Upper lobe of right lung (tissue), 1 donor: ENCODE results near the gene MICOS13. TPM values are rescaled to one million over a fixed set of nuclear protein-coding genes. Genes with fewer than 3 reads are reported as not detected.

Experiments used
- ATAC-seq: fragments of 200-7000 bp; cut with Tn5 transposase; one replicate; pipeline ENCODE4 v1.9.1; 2020; ENCODE audit warnings: mild to moderate bottlenecking, moderate library complexity
- DNase-seq: peaks from one replicate; pipeline ENCODE4 v3.0.0-alpha.2; 2020
- H3K27ac ChIP-seq: fragments of 200-600 bp; one replicate; pipeline ENCODE4 v1.8.0; 2022
- H3K27me3 ChIP-seq: fragments of 200-600 bp; one replicate; pipeline ENCODE4 v1.8.0; 2022; ENCODE audit warnings: mild to moderate bottlenecking
- H3K36me3 ChIP-seq: fragments of 200-600 bp; one replicate; pipeline ENCODE4 v1.8.0; 2022
- H3K4me1 ChIP-seq: fragments of 200-600 bp; one replicate; pipeline ENCODE4 v1.8.0; 2022
- H3K4me3 ChIP-seq: fragments of 200-600 bp; one replicate; pipeline ENCODE4 v1.8.0; 2022; ENCODE audit warnings: mild to moderate bottlenecking
- H3K9me3 ChIP-seq: fragments of 200-600 bp; one replicate; pipeline ENCODE4 v1.8.0; 2022
- intact Hi-C: fragments of 100-400 bp; cut with DNase I; formaldehyde crosslinking; loops from one replicate; pipeline ENCODE4 v1.11.0; 2022
- total RNA-seq: library from RNA; stranded (reverse); fragmentation: NEBNext Ultra II Directional; extraction: Animal tissue kit (Norgen Biotek cat#: 25700); gene quantifications from one replicate; pipeline ENCODE4 v1.2.1, GENCODE V29; 2021
- TF ChIP-seq, protein P1 (sequence below): fragments of 200-600 bp; IDR thresholded peaks from one replicate; pipeline ENCODE4 v1.8.0; 2022; ENCODE audit warnings: antibody characterized with exemption
- donor health status: DM: no; HTN: yes; CAD: no; lungs with severe emphysema.

Gene MICOS13
- total RNA-seq, 1 donor from 2014 or later: 48.3 TPM

DNA sequence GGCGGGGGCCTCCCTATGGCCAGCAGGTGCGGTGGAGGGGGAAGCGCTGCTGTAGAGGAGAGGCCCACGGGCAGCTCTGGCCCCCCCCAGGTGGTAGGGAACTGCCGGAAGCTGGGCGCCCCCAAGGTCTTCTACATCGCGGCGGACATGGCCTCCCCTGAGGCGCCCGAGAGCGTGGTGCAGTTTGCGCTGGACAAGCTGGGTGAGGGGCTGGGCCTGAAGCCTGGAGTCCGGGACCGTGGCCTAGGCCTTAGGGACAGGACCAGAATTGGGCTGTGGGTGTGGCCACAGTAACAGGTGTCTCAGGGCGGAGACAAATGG, 6.0 kb upstream of the MICOS13 start:
- H3K4me1 ChIP-seq: peaks cover 4% of the 10 kb centered on the region
- H3K27me3 ChIP-seq: no peaks in the 10 kb centered on the region
- ATAC-seq (no peak), DNase-seq (no peak)
- no peaks in the 10 kb centered on the region for H3K9me3 ChIP-seq
- H3K36me3 ChIP-seq: no peaks in the 10 kb centered on the region
- TF ChIP-seq, protein P1, sequence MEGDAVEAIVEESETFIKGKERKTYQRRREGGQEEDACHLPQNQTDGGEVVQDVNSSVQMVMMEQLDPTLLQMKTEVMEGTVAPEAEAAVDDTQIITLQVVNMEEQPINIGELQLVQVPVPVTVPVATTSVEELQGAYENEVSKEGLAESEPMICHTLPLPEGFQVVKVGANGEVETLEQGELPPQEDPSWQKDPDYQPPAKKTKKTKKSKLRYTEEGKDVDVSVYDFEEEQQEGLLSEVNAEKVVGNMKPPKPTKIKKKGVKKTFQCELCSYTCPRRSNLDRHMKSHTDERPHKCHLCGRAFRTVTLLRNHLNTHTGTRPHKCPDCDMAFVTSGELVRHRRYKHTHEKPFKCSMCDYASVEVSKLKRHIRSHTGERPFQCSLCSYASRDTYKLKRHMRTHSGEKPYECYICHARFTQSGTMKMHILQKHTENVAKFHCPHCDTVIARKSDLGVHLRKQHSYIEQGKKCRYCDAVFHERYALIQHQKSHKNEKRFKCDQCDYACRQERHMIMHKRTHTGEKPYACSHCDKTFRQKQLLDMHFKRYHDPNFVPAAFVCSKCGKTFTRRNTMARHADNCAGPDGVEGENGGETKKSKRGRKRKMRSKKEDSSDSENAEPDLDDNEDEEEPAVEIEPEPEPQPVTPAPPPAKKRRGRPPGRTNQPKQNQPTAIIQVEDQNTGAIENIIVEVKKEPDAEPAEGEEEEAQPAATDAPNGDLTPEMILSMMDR: no peak
- intact Hi-C loops: no loop called here
- H3K4me3 ChIP-seq: peak overlapping the region; percentile 65
- peak overlapping the region; percentile 70 for H3K27ac ChIP-seq

DNA sequence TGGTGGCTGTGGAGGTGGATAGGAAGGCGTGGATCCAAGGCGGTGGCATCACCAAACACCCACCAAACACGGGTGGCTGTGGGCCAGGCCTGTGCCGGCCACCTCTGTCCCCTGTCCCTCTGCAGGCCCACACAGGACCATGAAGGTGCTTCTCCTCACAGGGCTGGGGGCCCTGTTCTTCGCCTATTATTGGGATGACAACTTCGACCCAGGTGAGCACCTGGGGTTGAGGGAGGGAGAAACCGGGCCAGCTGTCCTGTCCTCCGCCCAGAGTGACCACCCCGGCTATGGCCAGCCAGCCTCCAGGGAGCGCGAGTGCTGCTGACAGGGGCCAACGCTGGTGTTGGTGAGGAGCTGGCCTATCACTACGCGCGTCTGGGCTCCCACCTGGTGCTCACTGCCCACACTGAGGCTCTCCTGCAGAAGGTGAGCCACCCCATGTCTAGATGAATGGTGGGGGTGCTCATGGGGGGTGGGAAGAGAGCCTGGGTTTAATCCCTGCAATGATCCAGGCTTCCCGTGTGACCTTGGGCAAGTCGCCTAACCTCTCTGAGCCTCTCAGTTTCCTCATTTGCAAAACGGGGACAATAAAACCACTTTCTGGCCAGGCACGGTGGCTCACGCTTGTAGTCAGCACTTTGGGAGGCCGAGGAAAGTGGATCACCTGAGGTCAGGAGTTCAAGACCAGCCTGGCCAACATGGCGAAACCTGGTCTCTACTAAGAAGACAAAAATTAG, 4.5 kb upstream of the MICOS13 start:
- intact Hi-C loops: no loop called here
- Histone ChIP-seq H3K4me3 (no peak overlapping the region), H3K36me3 (no peaks in the 10 kb centered on the region), H3K27ac (no peak overlapping the region), H3K4me1 (peaks cover 8% of the 10 kb centered on the region), H3K9me3 (no peaks in the 10 kb centered on the region), H3K27me3 (no peaks in the 10 kb centered on the region)
- ATAC-seq (no peak), DNase-seq (no peak)
- TF ChIP-seq, protein P1: no peak

DNA sequence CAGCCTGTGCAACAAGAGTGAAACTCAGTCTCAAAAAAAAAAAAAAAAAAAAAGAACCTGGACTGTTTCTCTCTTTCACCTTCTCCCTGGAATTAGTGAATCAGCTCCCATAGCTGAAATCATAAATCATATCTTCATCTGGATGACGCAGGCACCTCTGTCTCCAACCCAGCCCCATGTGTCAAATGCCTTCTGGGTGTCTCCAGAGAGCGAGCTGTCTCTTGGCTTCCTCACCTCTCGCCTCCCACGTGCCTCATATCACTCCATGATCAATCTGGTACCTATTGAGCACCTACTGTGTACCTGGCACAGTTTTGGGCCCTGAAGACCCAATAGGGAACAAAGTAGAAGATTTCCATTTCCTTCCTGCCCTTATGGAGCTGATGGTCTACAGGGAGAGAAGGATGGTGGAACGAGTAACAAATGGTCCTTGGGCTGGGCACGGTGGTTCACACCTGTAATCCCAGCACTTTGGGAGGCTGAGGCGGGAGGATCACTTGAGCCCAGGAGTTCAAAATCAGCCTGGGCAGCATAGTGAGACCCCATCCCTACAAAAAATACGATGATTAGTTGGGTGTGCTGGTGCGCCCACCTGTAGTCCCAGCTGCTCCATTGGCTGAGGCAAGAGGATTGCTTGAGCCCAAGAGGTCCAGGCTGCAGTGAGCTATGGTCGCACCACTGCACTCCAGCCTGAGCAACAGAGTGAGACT, 3.0 kb upstream of the MICOS13 start:
- DNase-seq (no peak), ATAC-seq (no peak)
- no peaks in the 10 kb centered on the region for H3K9me3 ChIP-seq
- no peaks in the 10 kb centered on the region for H3K36me3 ChIP-seq
- intact Hi-C loops: no loop called here
- TF ChIP-seq, protein P1: no peak
- H3K27ac ChIP-seq: no peak overlapping the region
- peaks cover 16% of the 10 kb centered on the region for H3K4me1 ChIP-seq
- no peaks in the 10 kb centered on the region for H3K27me3 ChIP-seq
- H3K4me3 ChIP-seq: no peak overlapping the region

DNA sequence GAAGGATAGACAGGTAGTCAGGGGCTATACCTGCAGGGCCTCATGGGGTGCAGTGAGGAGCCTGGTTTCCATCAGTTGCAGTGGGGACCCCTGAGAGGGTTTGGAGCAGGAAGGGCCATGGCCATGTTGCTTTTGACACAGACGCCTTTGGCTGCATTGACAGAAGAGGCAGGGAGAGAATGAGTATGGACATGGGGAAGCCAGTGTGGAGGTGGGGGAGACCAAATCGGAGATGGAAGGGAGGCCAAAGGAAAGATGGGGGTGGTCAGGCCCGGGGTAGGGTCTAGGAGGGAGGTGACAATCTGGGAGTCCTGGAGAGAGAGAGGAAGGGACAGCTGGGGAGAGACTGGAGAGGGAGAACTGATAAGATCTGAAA, 1.8 kb upstream of the MICOS13 start:
- intact Hi-C loops: no loop called here
- Histone ChIP-seq H3K4me3 (no peak overlapping the region), H3K27me3 (no peaks in the 10 kb centered on the region), H3K36me3 (no peaks in the 10 kb centered on the region), H3K27ac (no peak overlapping the region), H3K9me3 (no peaks in the 10 kb centered on the region), H3K4me1 (peaks cover 12% of the 10 kb centered on the region)
- DNase-seq (no peak), ATAC-seq (no peak)
- TF ChIP-seq, protein P1: no peak

DNA sequence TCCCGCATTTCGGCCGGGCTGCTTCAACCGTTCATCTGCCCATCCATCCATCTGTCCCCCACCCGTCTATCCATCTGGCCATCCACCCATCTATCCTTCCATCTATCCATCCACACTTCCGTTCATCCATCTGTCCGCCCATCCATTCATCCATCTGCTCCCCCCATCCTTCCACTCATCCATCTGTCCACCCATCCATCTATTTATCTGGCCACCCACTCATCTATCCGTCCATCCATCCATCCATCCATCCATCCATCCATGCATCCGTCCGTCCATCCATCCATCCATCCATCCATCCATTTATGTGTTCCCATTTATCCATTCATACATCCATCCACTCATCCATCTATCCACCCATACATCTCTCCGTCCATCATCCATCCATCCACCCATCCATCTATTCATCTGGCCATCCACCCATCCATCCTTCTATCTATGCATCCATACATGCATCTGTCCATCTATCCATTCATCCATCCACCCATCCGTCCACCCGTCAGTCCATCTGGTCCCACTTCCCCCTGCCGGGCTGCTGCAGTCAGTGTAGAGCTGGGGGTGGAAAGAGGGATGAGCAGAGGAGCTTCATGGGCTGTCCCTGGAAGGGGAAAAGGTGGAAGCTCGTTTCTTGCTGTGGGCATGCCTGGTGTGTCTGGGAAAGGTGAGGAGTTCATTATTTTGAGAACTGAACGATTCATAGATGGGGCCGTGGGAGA, 1.2 kb upstream of the MICOS13 start:
- DNase-seq: no peak
- ATAC-seq: no peak
- H3K4me1 ChIP-seq: peaks cover 12% of the 10 kb centered on the region
- H3K36me3 ChIP-seq: no peaks in the 10 kb centered on the region
- H3K4me3 ChIP-seq: peak overlapping the region; percentile 95
- intact Hi-C loops: no loop called here
- H3K27me3 ChIP-seq: no peaks in the 10 kb centered on the region
- TF ChIP-seq, protein P1: no peak
- no peaks in the 10 kb centered on the region for H3K9me3 ChIP-seq
- H3K27ac ChIP-seq: peak overlapping the region; percentile 96
